ENCODE results near the gene C16orf82.

The C16orf82 gene

GRCh38 chr16:27029525-27029924 is 37.2 kb upstream of the C16orf82 start:
- DNase-seq (ENCODE audit: low read depth): no peak
- no peak overlapping the region for H3K4me3 ChIP-seq (ENCODE audit: low read depth, low read length)
- in situ Hi-C loops (cut with HindIII; ENCODE audit: low sequenced_read_pairs): no loop called here
- no peak for TF ChIP-seq CTCF (IDR thresholded peaks at IDR 0.05; ENCODE audit: low read depth, low read length, missing control alignments)

- DNase-seq (ENCODE audit: low read depth): no peak
- in situ Hi-C loops (cut with HindIII; ENCODE audit: low sequenced_read_pairs): no loop called here
- H3K4me3 ChIP-seq (ENCODE audit: low read depth, low read length): no peak overlapping the region
- no peak for TF ChIP-seq CTCF (IDR thresholded peaks at IDR 0.05; ENCODE audit: low read depth, low read length, missing control alignments)
Measured at GRCh38 chr16:27033281-27033979, 33.3 kb upstream of the C16orf82 start.

- H3K4me3 ChIP-seq (ENCODE audit: low read depth, low read length): no peak overlapping the region
- in situ Hi-C loops (cut with HindIII; ENCODE audit: low sequenced_read_pairs): loop anchor here (5.0 kb wide), 1 partner anchor 53 kb away; no protein-coding TSS in a partner anchor
- TF ChIP-seq CTCF (IDR thresholded peaks at IDR 0.05; ENCODE audit: low read depth, low read length, missing control alignments): no peak
- no peak for DNase-seq (ENCODE audit: low read depth)
Measured at GRCh38 chr16:27040732-27041131, 26.0 kb upstream of the C16orf82 start.

GRCh38 chr16:27046958-27047518 is 19.7 kb upstream of the C16orf82 start:
- no peak for DNase-seq (ENCODE audit: low read depth)
- in situ Hi-C loops (cut with HindIII; ENCODE audit: low sequenced_read_pairs): no loop called here
- no peak overlapping the region for H3K4me3 ChIP-seq (ENCODE audit: low read depth, low read length)
- TF ChIP-seq CTCF (IDR thresholded peaks at IDR 0.05; ENCODE audit: low read depth, low read length, missing control alignments): no peak

GRCh38 chr16:27048316-27048715 is 18.4 kb upstream of the C16orf82 start:
- no peak for TF ChIP-seq CTCF (IDR thresholded peaks at IDR 0.05; ENCODE audit: low read depth, low read length, missing control alignments)
- in situ Hi-C loops (cut with HindIII; ENCODE audit: low sequenced_read_pairs): no loop called here
- DNase-seq (ENCODE audit: low read depth): no peak
- H3K4me3 ChIP-seq (ENCODE audit: low read depth, low read length): no peak overlapping the region

GRCh38 chr16:27049117-27049516 is 17.6 kb upstream of the C16orf82 start:
- no peak for TF ChIP-seq CTCF (IDR thresholded peaks at IDR 0.05; ENCODE audit: low read depth, low read length, missing control alignments)
- H3K4me3 ChIP-seq (ENCODE audit: low read depth, low read length): no peak overlapping the region
- in situ Hi-C loops (cut with HindIII; ENCODE audit: low sequenced_read_pairs): no loop called here
- DNase-seq (ENCODE audit: low read depth): no peak

Measured in astrocyte of the cerebellum (primary cell).